IMR-90 (cell line): ENCODE data around the gene ARL6IP5. TPM values are rescaled to one million over a fixed set of nuclear protein-coding genes. Genes with fewer than 3 reads are reported as not detected.

Experiments
- ATAC-seq: fragments of 200-7000 bp; cut with Tn5 transposase; 2 replicates; pipeline ENCODE4 v1.9.1; 2020; ENCODE audit warnings: low read depth, mild to moderate bottlenecking, moderate library complexity
- BruUV-seq: library from RNA; stranded (reverse); fragments of 400-500 nt; replicated peaks from 2 replicates; lab custom pipeline; 2021; lab: Mats Ljungman, UMichigan
- CTCF ChIA-PET: fragments of 300-600 bp; formaldehyde crosslinking; extraction: SDS; loops from one replicate; lab custom pipeline; 2021; ENCODE audit warnings: antibody characterized with exemption; lab: Yijun Ruan, JAX
- POLR2A ChIA-PET: fragments of 300-600 bp; sonication (Branson Sonifier 250); formaldehyde crosslinking; loops from one replicate; lab custom pipeline; 2022; ENCODE audit warnings: antibody characterized with exemption; ENCODE audit not compliant: unreplicated experiment; lab: Charles Lee
- DNase-seq: peaks from one replicate; pipeline ENCODE4 v3.0.0; 2013
- H2AFZ ChIP-seq: replicated peaks from 2 replicates; pipeline ENCODE3; 2013; ENCODE audit warnings: low read length, mild to moderate bottlenecking; ENCODE audit not compliant: poor library complexity
- H2AK5ac ChIP-seq: 2 replicates; pipeline ENCODE4 v1.6.1; 2013; ENCODE audit warnings: low read depth, low read length, inconsistent platforms
- H2AK9ac ChIP-seq: replicated peaks from 2 replicates; pipeline ENCODE3; 2013; ENCODE audit warnings: mild to moderate bottlenecking, low read depth, low read length, moderate library complexity; ENCODE audit not compliant: poor library complexity
- H2BK120ac ChIP-seq: 2 replicates; pipeline ENCODE4 v1.6.1; 2013; ENCODE audit warnings: low read depth, low read length, inconsistent platforms
- H2BK15ac ChIP-seq: 3 replicates; pipeline ENCODE4 v1.6.1; 2013; ENCODE audit warnings: low read depth, low read length, inconsistent platforms
- H2BK20ac ChIP-seq: 2 replicates; pipeline ENCODE4 v1.6.1; 2013; ENCODE audit warnings: low read depth, mild to moderate bottlenecking, inconsistent platforms, low read length, moderate library complexity
- H2BK5ac ChIP-seq: 2 replicates; pipeline ENCODE4 v1.6.1; 2013; ENCODE audit warnings: mild to moderate bottlenecking, low read depth, low read length, inconsistent platforms; ENCODE audit not compliant: poor library complexity, severe bottlenecking
- H3K14ac ChIP-seq: replicated peaks from 2 replicates; pipeline ENCODE4 v1.6.1; 2013; ENCODE audit warnings: low read depth, low read length, inconsistent platforms
- H3K18ac ChIP-seq: 2 replicates; pipeline ENCODE4 v1.6.1; 2013; ENCODE audit warnings: low read depth, low read length, control low read depth
- H3K23ac ChIP-seq: 2 replicates; pipeline ENCODE4 v1.6.1; 2013; ENCODE audit warnings: low read depth, low read length, inconsistent platforms
- H3K27ac ChIP-seq: 2 replicates; pipeline ENCODE4 v1.5.1; 2013; ENCODE audit warnings: mild to moderate bottlenecking, control low read depth, low read length; ENCODE audit not compliant: insufficient read depth
- H3K27me3 ChIP-seq: 2 replicates; pipeline ENCODE4 v1.6.1; 2013; ENCODE audit warnings: low read length; ENCODE audit not compliant: control insufficient read depth, insufficient read depth
- H3K36me3 ChIP-seq: 2 replicates; pipeline ENCODE4 v1.6.1; 2013; ENCODE audit warnings: low read length, mixed read lengths; ENCODE audit not compliant: control insufficient read depth, insufficient read depth
- H3K4ac ChIP-seq: 2 replicates; pipeline ENCODE4 v1.6.1; 2013; ENCODE audit warnings: low read depth, low read length, inconsistent platforms
- H3K4me1 ChIP-seq: 2 replicates; pipeline ENCODE4 v1.6.1; 2013; ENCODE audit warnings: low read length, mixed read lengths; ENCODE audit not compliant: control insufficient read depth, insufficient read depth
- H3K4me2 ChIP-seq: 2 replicates; pipeline ENCODE4 v1.6.1; 2013; ENCODE audit warnings: low read depth, mild to moderate bottlenecking, control low read depth, low read length, moderate library complexity
- H3K4me3 ChIP-seq: 2 replicates; pipeline ENCODE4 v1.5.1; 2013; ENCODE audit warnings: low read depth, mild to moderate bottlenecking, control low read depth, low read length, moderate library complexity; ENCODE audit not compliant: insufficient read depth
- H3K56ac ChIP-seq: 2 replicates; pipeline ENCODE4 v1.6.1; 2013; ENCODE audit warnings: low read length, inconsistent platforms; ENCODE audit not compliant: insufficient read depth; ENCODE audit errors: extremely low read depth
- H3K79me1 ChIP-seq, 2 experiments: 2 replicates each; pipeline ENCODE4 v1.6.1; 2013; ENCODE audit warnings: low read length in 2 of 2, inconsistent platforms in 1 of 2, low read depth in 1 of 2
- H3K9ac ChIP-seq: 2 replicates; pipeline ENCODE4 v1.6.1; 2013; ENCODE audit warnings: low read depth, low read length, control low read depth
- H3K9me1 ChIP-seq: 2 replicates; pipeline ENCODE4 v1.6.1; 2013; ENCODE audit warnings: low read length, inconsistent platforms; ENCODE audit not compliant: insufficient read depth
- H3K9me3 ChIP-seq: 2 replicates; pipeline ENCODE4 v1.6.1; 2013; ENCODE audit warnings: low read length; ENCODE audit not compliant: control insufficient read depth, insufficient read depth
- H4K20me1 ChIP-seq: 2 replicates; pipeline ENCODE4 v1.6.1; 2013; ENCODE audit warnings: low read length, inconsistent platforms; ENCODE audit not compliant: insufficient read depth
- H4K5ac ChIP-seq: 2 replicates; pipeline ENCODE4 v1.6.1; 2013; ENCODE audit warnings: mild to moderate bottlenecking, low read depth, low read length, control low read depth
- H4K8ac ChIP-seq, 2 experiments: 2 replicates each; pipeline ENCODE4 v1.6.1; 2013; ENCODE audit warnings: low read depth in 2 of 2, low read length in 2 of 2, control low read depth in 1 of 2, inconsistent platforms in 1 of 2
- H4K91ac ChIP-seq: 2 replicates; pipeline ENCODE4 v1.6.1; 2013; ENCODE audit warnings: low read depth, low read length, inconsistent platforms; ENCODE audit not compliant: insufficient read depth
- CEBPB ChIP-seq: IDR thresholded peaks from 2 replicates; pipeline ENCODE4 v1.6.1; 2012; ENCODE audit warnings: low read depth, low read length, improper control_type of control experiment
- RCOR1 ChIP-seq: IDR thresholded peaks from 2 replicates; pipeline ENCODE4 v1.6.1; 2012; ENCODE audit warnings: mild to moderate bottlenecking, low read length, improper control_type of control experiment; ENCODE audit not compliant: insufficient replicate concordance
- RFX5 ChIP-seq: IDR thresholded peaks from 2 replicates; pipeline ENCODE4 v1.8.0; 2012; ENCODE audit warnings: low read depth, mild to moderate bottlenecking, low read length, moderate library complexity
- WGBS, 2 experiments: methylation state at CpG; one replicate each; pipeline versions ENCODE4 v1.1.5 to v1.1.7; 2013; ENCODE audit warnings: missing lambda C conversion rate in 2 of 2; ENCODE audit not compliant: insufficient read length in 1 of 2; ENCODE audit errors: extremely low coverage in 2 of 2; 5-methylcytosine and 5-hydroxymethylcytosine counted together
- dilution Hi-C: fragments of 300-500 bp; cut with HindIII; formaldehyde crosslinking; loops from one replicate; pipeline ENCODE4 v1.14.3; 2018; ENCODE audit warnings: low sequenced_read_pairs; ENCODE audit not compliant: unreplicated experiment
- in situ Hi-C: fragments of 300-500 bp; cut with MboI; formaldehyde crosslinking; loops from 3 replicates; pipeline ENCODE4 v1.14.3; 2019; ENCODE audit warnings: low sequenced_read_pairs, inconsistent platforms, mixed read lengths
- intact Hi-C: fragments of 100-400 bp; cut with micrococcal nuclease; formaldehyde crosslinking; loops from 2 replicates; pipeline ENCODE4 v1.10.0; 2022
- polyA plus RNA-seq, 3 experiments: library from polyadenylated mRNA; depleted of rRNA; stranded (reverse); fragments of >200 nt; gene quantifications; 2 replicates each; pipeline ENCODE4 v1.2.3, GENCODE V29; 2012; ENCODE audit warnings: low replicate concordance in 1 of 3
- total RNA-seq: library from RNA; depleted of rRNA; stranded (reverse); fragments of >200 nt; gene quantifications from 2 replicates; pipeline ENCODE4 v1.2.3, GENCODE V29; 2012

Gene ARL6IP5
- total and polyA plus RNA-seq, 2 of the 4 experiments (the other 2 are of a cell fraction) = 76.4 to 98.8 TPM

DNA sequence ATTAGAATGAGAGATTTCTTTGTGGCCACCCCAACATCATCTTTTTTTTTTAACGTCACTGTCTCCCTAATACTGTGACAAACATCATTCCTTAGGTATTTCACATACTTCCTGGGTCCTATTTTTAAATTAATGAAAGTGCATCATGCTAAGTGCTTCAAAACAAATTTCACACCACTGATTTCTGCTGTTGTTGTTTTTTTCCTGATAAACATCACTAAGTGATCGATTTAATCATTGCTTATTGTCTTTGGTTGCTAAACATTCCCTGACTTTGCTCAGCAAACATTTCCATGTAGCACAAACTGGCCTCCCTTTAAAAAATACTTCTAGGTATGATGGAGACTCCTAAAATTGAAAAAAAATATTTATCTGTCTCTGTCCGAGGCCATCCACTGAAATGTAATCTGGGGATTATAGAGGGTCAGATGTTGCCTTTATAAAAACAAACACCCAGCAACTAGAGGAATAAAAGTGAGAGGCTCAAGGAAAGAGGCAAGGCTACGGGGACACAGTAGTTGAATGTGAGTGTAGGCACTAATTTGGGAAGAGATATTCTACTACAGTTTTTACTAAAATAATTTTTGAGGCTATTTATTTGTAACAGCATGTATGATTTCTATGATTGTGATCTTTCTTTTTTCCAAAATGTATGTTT, 58.2 kb downstream of the ARL6IP5 start:
- H3K9ac ChIP-seq = no peak overlapping the region
- ChIA-PET CTCF (interaction anchor here (0.6 kb wide), 1 partner anchor 39 kb away, joined by 3 read pairs; no protein-coding TSS in a partner anchor), POLR2A (no interaction called here)
- H3K18ac ChIP-seq = no peak overlapping the region
- no peak overlapping the region for H3K27ac ChIP-seq
- H3K79me1 ChIP-seq = no peaks in the 10 kb centered on the region
- dilution Hi-C loops = no loop called here
- H3K36me3 ChIP-seq = no peaks in the 10 kb centered on the region
- DNase-seq (no peak), ATAC-seq (no peak)
- no peak overlapping the region for H3K4me3 ChIP-seq
- no peak overlapping the region for H3K4me2 ChIP-seq
- no TSS peak for BruUV-seq
- intact Hi-C loops = no loop called here
- no peak overlapping the region for H2BK20ac ChIP-seq
- no peak overlapping the region for H3K14ac ChIP-seq
- no peak overlapping the region for H2BK15ac ChIP-seq
- H2AK5ac ChIP-seq = no peak overlapping the region
- no peak overlapping the region for H3K56ac ChIP-seq
- no peak overlapping the region for H2AFZ ChIP-seq
- H4K91ac ChIP-seq = no peak overlapping the region
- H2BK120ac ChIP-seq = no peak overlapping the region
- H3K27me3 ChIP-seq = peaks cover 22% of the 10 kb centered on the region
- no peak overlapping the region for H2BK5ac ChIP-seq
- no peak overlapping the region for H3K4ac ChIP-seq
- no peak overlapping the region for H4K5ac ChIP-seq
- H3K9me1 ChIP-seq = no peaks in the 10 kb centered on the region
- no peak overlapping the region for H2AK9ac ChIP-seq
- no peak overlapping the region for H3K23ac ChIP-seq
- in situ Hi-C loops = no loop called here
- no peaks in the 10 kb centered on the region for H3K9me3 ChIP-seq
- no peak overlapping the region for H4K8ac ChIP-seq
- no CpG with 5 or more reads among the region's 4 CpGs for WGBS, 2 experiments
- peaks cover 2% of the 10 kb centered on the region; the same call in 1 of the 2 replicates for H3K4me1 ChIP-seq
- TF ChIP-seq CEBPB (no peak), RCOR1 (no peak), RFX5 (no peak)
- H4K20me1 ChIP-seq = no peaks in the 10 kb centered on the region
